ENCODE measurements around the gene PBX3. TPM values are rescaled to one million over a fixed set of nuclear protein-coding genes. Genes with fewer than 3 reads are reported as not detected.

PBX3 gene
- total RNA-seq, 1 donor from 2014 or later, result 11.0 TPM

DNA sequence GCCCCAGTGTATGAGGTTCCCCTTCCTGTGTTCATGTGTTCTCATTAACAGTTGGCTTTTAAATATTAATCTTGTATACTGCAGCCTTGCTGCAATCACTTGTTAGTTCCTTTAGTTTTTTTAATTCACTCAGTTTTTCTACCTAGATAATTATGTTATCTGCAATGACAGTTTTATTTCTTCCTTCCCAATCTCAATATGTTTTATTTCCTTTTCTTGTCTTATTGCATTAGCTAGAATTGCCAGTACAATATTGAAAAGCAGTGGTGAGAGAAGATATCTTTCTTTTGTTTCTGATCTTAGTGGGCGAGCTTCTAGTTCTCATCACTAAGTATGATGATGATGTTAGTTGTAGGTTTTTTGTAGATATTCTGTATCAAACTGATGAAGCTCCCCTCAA lies 232.2 kb downstream of the PBX3 start:
- no peak overlapping the region for H3K4me3 ChIP-seq (ENCODE audit: low read depth, low read length)
- no peak for TF ChIP-seq CTCF (conservative IDR thresholded peaks at IDR 0.05; ENCODE audit: low read depth, low read length)
- DNase-seq (ENCODE audit: low read depth), result no peak

GRCh38 chr9:125982798-125983406 lies 235.7 kb downstream of the PBX3 start:
- H3K4me3 ChIP-seq (ENCODE audit: low read depth, low read length), result no peak overlapping the region
- DNase-seq (ENCODE audit: low read depth), result no peak
- TF ChIP-seq CTCF (conservative IDR thresholded peaks at IDR 0.05; ENCODE audit: low read depth, low read length), result no peak

- no peak for DNase-seq (ENCODE audit: low read depth)
- H3K4me3 ChIP-seq (ENCODE audit: low read depth, low read length), result no peak overlapping the region
- no peak for TF ChIP-seq CTCF (conservative IDR thresholded peaks at IDR 0.05; ENCODE audit: low read depth, low read length)
Observed at GRCh38 chr9:125983681-125984080, 236.5 kb downstream of the PBX3 start.

- TF ChIP-seq CTCF (conservative IDR thresholded peaks at IDR 0.05; ENCODE audit: low read depth, low read length), result no peak
- no peak overlapping the region for H3K4me3 ChIP-seq (ENCODE audit: low read depth, low read length)
- no peak for DNase-seq (ENCODE audit: low read depth)
Observed at GRCh38 chr9:125984461-125984860, 237.3 kb downstream of the PBX3 start.

DNA sequence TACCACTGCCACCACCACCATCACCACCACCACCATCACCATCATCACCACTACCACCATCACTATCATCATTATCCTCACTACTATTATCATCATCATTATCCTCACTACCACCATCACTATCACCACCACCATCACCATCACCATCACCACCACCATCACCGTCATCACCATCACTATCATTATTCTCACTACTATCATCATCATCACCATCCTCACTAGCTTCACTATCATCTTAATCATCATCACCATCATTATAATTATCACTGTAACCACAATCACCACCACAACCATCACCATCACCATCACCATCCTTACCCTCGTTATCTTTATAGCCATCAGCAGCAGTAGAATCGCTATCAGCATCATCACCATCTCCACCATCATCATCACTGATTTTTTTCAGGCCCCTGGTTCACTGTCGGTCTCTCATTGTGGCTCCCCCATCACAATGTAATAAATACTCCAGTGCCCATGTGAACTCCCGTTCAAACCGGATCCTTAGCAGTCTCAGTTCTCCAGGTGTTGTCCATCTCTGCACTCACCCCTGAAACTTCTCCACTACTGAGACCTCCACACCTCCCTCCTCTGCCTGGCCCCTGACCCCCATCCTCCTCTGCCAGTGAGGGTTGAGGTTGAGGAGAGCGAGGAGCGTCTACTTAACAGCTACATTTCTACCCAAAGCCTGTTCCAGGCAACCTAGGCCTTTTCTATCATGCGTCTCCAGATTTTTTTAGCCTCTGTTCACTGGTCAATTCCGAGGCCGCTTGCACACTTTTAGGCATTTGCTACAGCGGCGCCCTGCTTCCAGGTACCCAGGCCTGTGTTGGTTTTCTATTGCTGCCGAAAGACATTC lies 238.2 kb downstream of the PBX3 start:
- H3K4me3 ChIP-seq (ENCODE audit: low read depth, low read length), result no peak overlapping the region
- no peak for DNase-seq (ENCODE audit: low read depth)
- TF ChIP-seq CTCF (conservative IDR thresholded peaks at IDR 0.05; ENCODE audit: low read depth, low read length), result no peak

DNA sequence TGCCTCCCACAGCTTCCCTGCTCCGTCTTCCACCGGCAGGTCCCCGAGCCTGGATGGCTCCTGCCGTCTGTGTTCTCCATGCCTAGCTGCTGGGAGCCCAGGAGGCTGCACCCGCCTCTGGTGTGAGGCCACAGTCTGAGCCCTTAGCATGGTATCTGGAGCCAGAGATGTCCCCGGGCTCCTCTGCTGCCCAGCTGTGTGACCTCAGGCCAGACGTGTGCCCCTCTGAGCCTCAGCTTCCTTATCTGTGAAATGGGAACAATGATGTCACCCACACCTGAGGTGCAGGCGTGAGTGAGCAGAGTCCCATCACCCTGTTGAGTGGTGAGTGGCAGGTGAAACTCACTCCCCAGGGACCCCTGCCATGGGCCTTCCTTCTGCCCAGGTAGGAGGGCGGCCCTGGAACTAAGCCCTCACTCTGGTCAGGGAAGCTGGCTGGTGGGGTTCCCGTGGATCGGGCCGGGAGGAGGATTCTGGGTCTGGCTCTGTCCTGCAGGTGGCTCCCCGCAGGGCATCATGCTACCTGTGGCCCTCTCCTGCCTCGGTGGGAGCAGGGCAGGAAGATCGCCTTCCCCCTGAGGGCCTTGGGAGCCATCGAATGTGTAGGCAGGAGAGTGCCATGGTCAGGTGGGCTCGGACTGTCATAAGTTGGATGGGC lies 239.0 kb downstream of the PBX3 start:
- TF ChIP-seq CTCF (conservative IDR thresholded peaks at IDR 0.05; ENCODE audit: low read depth, low read length), result no peak
- no peak overlapping the region for H3K4me3 ChIP-seq (ENCODE audit: low read depth, low read length)

More for the DNA sequence above, 239.0 kb downstream of the PBX3 start:
- no peak for DNase-seq (ENCODE audit: low read depth)

Data from epithelial cell of proximal tubule (primary cell).